Measurements from ENCODE around the gene GDF10. TPM values are rescaled to one million over a fixed set of nuclear protein-coding genes. Genes with fewer than 3 reads are reported as not detected.

GDF10 gene
- total RNA-seq, 4 donors from 2014 or later = 1.3 to 1.4 TPM; not detected in 2

GRCh38 chr10:47350671-47351640 lies 51.0 kb downstream of the GDF10 start:
- DNase-seq (ENCODE audit: low spot score in 2 of 2) = peak; percentile 47 to 72
- no peak overlapping the region for H3K27ac ChIP-seq
- WGBS = 93% methylated on average over 27 of the region's 39 CpGs
- H3K9me3 ChIP-seq = no peaks in the 10 kb centered on the region
- H3K4me3 ChIP-seq = no peak overlapping the region
- no peaks in the 10 kb centered on the region for H3K4me1 ChIP-seq
- TF ChIP-seq CTCF (IDR thresholded peaks at IDR 0.05) (no peak), POLR2A (IDR thresholded peaks at IDR 0.05) (no peak), POLR2AphosphoS5 (IDR thresholded peaks at IDR 0.05) (no peak), EP300 (IDR thresholded peaks at IDR 0.05) (no peak)
- no peaks in the 10 kb centered on the region for H3K36me3 ChIP-seq
- no peaks in the 10 kb centered on the region for H3K27me3 ChIP-seq

GRCh38 chr10:47351899-47352815 lies 52.2 kb downstream of the GDF10 start:
- no peak for TF ChIP-seq EP300 (IDR thresholded peaks at IDR 0.05)
- no peak for TF ChIP-seq POLR2AphosphoS5 (IDR thresholded peaks at IDR 0.05)
- TF ChIP-seq CTCF (IDR thresholded peaks at IDR 0.05) = no peak
- no peak for TF ChIP-seq POLR2A (IDR thresholded peaks at IDR 0.05)
- Histone ChIP-seq H3K36me3 (no peaks in the 10 kb centered on the region), H3K27ac (no peak overlapping the region), H3K27me3 (no peaks in the 10 kb centered on the region), H3K4me1 (no peaks in the 10 kb centered on the region), H3K9me3 (no peaks in the 10 kb centered on the region), H3K4me3 (no peak overlapping the region)
- WGBS = 92% methylated on average over 13 of the region's 14 CpGs
- peak in 1 of 2 donors; percentile 49 for DNase-seq (ENCODE audit: low spot score in 2 of 2)

- Histone ChIP-seq H3K36me3 (no peaks in the 10 kb centered on the region), H3K9me3 (no peaks in the 10 kb centered on the region), H3K4me3 (no peak overlapping the region), H3K4me1 (no peaks in the 10 kb centered on the region), H3K27me3 (no peaks in the 10 kb centered on the region), H3K27ac (no peak overlapping the region)
- WGBS = 92% methylated on average over 6 of the region's 6 CpGs
- peak; percentile 33 to 65 for DNase-seq (ENCODE audit: low spot score in 2 of 2)
- TF ChIP-seq CTCF (IDR thresholded peaks at IDR 0.05) (no peak), POLR2A (IDR thresholded peaks at IDR 0.05) (no peak), EP300 (IDR thresholded peaks at IDR 0.05) (no peak), POLR2AphosphoS5 (IDR thresholded peaks at IDR 0.05) (no peak)
These were observed 53.4 kb downstream of the GDF10 start for GRCh38 chr10:47353351-47353750.

- Histone ChIP-seq H3K4me1 (no peaks in the 10 kb centered on the region), H3K36me3 (no peaks in the 10 kb centered on the region), H3K27me3 (no peaks in the 10 kb centered on the region), H3K4me3 (no peak overlapping the region), H3K27ac (no peak overlapping the region), H3K9me3 (no peaks in the 10 kb centered on the region)
- DNase-seq (ENCODE audit: low spot score in 2 of 2) = peak; percentile 39 to 56
- 89% methylated on average over 2 of the region's 4 CpGs for WGBS
- TF ChIP-seq EP300 (IDR thresholded peaks at IDR 0.05) = no peak
These were observed 54.2 kb downstream of the GDF10 start for GRCh38 chr10:47354165-47354564.

- no peak for TF ChIP-seq POLR2A (IDR thresholded peaks at IDR 0.05)
- no peak for TF ChIP-seq CTCF (IDR thresholded peaks at IDR 0.05)
- no peak for TF ChIP-seq EP300 (IDR thresholded peaks at IDR 0.05)
- no peak for TF ChIP-seq POLR2AphosphoS5 (IDR thresholded peaks at IDR 0.05)
- Histone ChIP-seq H3K4me3 (no peak overlapping the region), H3K27me3 (no peaks in the 10 kb centered on the region)
These were observed 54.9 kb downstream of the GDF10 start for GRCh38 chr10:47354900-47355299.

More at GRCh38 chr10:47354900-47355299, 54.9 kb downstream of the GDF10 start:
- Histone ChIP-seq H3K4me1 (no peaks in the 10 kb centered on the region), H3K36me3 (no peaks in the 10 kb centered on the region), H3K27ac (no peak overlapping the region), H3K9me3 (no peaks in the 10 kb centered on the region)
- WGBS = 86% methylated on average over 1 of the region's 1 CpG
- no peak for DNase-seq (ENCODE audit: low spot score in 2 of 2)
